HFFc6 (cell line): Measurements from ENCODE around the gene HOXD9. TPM values are rescaled to one million over a fixed set of nuclear protein-coding genes. Genes with fewer than 3 reads are reported as not detected.

Experiments
- DNase-seq: peaks from one replicate; pipeline ENCODE4 v3.0.0-alpha.2; 2018
- H3K27ac Mint-ChIP-seq: 2 replicates; pipeline ENCODE4 v1.8.0; 2020; ENCODE audit warnings: mild to moderate bottlenecking, mixed read lengths
- H3K27me3 Mint-ChIP-seq: 2 replicates; pipeline ENCODE4 v1.8.0; 2021; ENCODE audit warnings: mild to moderate bottlenecking, moderate library complexity, mixed read lengths; ENCODE audit not compliant: insufficient read depth
- H3K36me3 Mint-ChIP-seq: 2 replicates; pipeline ENCODE4 v1.8.0; 2021; ENCODE audit warnings: low read depth, mixed read lengths
- H3K4me1 Mint-ChIP-seq: 2 replicates; pipeline ENCODE4 v1.8.0; 2020; ENCODE audit warnings: low read depth, mixed read lengths
- H3K4me3 Mint-ChIP-seq: 2 replicates; pipeline ENCODE4 v1.8.0; 2020; ENCODE audit warnings: mild to moderate bottlenecking, moderate library complexity, mixed read lengths
- H3K9me3 Mint-ChIP-seq: 2 replicates; pipeline ENCODE4 v1.8.0; 2020; ENCODE audit warnings: mild to moderate bottlenecking, mixed read lengths
- total RNA-seq, 6 experiments: library from RNA; stranded (reverse); fragmentation: NEBNext Ultra II Directional; extraction: Animal tissue kit (Norgen Biotek cat#: 25700); gene quantifications; 2 replicates in 1 of 6; 3 replicates in 5 of 6; pipeline ENCODE4 v1.2.3, GENCODE V29; 2021
- TF ChIP-seq, protein P1 (sequence below): fragments of 200-600 bp; sonication (generic); IDR thresholded peaks from 2 replicates; pipeline ENCODE4 v1.5.0; 2021; ENCODE audit warnings: antibody characterized with exemption, mild to moderate bottlenecking

Gene HOXD9
- total RNA-seq, 6 experiments from 2014 or later = 2.1 to 2.7 (median 2.4) TPM

DNA sequence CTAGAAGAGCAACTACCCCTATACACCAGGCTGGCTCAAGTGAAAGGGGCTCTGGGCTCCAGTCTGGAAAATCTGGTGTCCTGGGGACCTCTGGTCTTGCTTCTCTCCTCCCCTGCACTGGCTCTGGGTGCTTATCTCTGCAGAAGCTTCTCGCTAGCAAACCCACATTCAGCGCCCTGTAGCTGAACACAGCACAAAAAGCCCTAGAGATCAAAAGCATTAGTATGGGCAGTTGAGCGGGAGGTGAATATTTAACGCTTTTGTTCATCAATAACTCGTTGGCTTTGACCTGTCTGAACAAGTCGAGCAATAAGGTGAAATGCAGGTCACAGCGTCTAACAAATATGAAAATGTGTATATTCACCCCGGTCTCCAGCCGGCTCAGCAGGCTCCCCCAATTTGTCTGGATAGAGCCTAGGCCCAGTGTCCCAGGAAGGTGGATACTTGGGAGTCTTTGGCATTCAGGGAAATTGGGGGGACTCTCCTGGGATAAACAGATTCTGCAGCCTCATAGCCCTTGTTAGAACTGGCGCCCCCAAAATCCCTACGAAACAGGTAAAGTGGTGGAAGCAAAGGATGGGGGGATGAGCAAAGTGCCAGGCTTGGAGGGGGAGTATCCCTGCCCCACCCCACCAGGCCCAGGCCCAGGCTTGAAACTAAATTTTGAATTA is 26.4 kb downstream of the HOXD9 start:
- Mint-ChIP-seq H3K36me3 (no peaks in the 10 kb centered on the region; the same call in 1 of the 2 replicates), H3K4me3 (no peak overlapping the region; the same call in 1 of the 2 replicates), H3K4me1 (peaks cover 17% of the 10 kb centered on the region; the same call in 1 of the 2 replicates), H3K27me3 (peaks cover 65% of the 10 kb centered on the region), H3K27ac (no peak overlapping the region), H3K9me3 (no peaks in the 10 kb centered on the region)
- no peak for DNase-seq
- TF ChIP-seq, protein P1, sequence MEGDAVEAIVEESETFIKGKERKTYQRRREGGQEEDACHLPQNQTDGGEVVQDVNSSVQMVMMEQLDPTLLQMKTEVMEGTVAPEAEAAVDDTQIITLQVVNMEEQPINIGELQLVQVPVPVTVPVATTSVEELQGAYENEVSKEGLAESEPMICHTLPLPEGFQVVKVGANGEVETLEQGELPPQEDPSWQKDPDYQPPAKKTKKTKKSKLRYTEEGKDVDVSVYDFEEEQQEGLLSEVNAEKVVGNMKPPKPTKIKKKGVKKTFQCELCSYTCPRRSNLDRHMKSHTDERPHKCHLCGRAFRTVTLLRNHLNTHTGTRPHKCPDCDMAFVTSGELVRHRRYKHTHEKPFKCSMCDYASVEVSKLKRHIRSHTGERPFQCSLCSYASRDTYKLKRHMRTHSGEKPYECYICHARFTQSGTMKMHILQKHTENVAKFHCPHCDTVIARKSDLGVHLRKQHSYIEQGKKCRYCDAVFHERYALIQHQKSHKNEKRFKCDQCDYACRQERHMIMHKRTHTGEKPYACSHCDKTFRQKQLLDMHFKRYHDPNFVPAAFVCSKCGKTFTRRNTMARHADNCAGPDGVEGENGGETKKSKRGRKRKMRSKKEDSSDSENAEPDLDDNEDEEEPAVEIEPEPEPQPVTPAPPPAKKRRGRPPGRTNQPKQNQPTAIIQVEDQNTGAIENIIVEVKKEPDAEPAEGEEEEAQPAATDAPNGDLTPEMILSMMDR = no peak

DNA sequence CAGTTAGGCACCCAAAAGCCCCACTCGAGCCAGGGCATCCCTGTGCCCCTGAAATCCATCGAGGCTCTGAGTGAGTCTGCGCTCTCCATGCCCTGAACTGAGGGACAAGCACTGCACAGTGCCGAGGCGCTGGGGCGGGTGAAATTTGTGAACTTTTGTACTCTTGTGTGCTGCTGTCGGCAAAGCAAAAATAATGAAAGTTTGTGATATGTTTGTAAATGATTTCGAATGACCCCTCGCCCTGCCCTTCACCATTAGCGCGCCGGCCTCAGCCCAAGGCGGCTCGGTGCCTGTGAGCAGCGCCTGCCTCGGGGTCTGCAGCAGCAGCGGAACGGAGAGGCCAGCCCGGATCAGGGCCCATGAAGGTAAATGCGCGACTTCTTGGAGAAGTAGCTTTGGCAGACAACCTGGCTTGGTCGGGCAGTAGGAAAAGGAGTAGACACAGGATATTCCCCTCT is 27.0 kb downstream of the HOXD9 start:
- no peak for DNase-seq
- Mint-ChIP-seq H3K4me3 (no peak overlapping the region), H3K4me1 (peaks cover 17% of the 10 kb centered on the region; the same call in 1 of the 2 replicates), H3K9me3 (no peaks in the 10 kb centered on the region), H3K27ac (no peak overlapping the region), H3K36me3 (no peaks in the 10 kb centered on the region; the same call in 1 of the 2 replicates), H3K27me3 (peaks cover 72% of the 10 kb centered on the region)
- TF ChIP-seq, protein P1 = no peak

- Mint-ChIP-seq H3K9me3 (no peaks in the 10 kb centered on the region), H3K4me3 (no peak overlapping the region), H3K36me3 (no peaks in the 10 kb centered on the region; the same call in 1 of the 2 replicates), H3K4me1 (peaks cover 17% of the 10 kb centered on the region; the same call in 1 of the 2 replicates), H3K27me3 (peaks cover 73% of the 10 kb centered on the region), H3K27ac (no peak overlapping the region)
- TF ChIP-seq, protein P1 = no peak
- no peak for DNase-seq
Observed at GRCh38 chr2:176149939-176150583, 27.5 kb downstream of the HOXD9 start.

GRCh38 chr2:176150584-176151441 is 28.3 kb downstream of the HOXD9 start:
- no peak for DNase-seq
- H3K27me3 Mint-ChIP-seq = peaks cover 71% of the 10 kb centered on the region
- TF ChIP-seq, protein P1 = no peak
- H3K4me3 Mint-ChIP-seq = no peak overlapping the region; the same call in 1 of the 2 replicates
- no peak overlapping the region for H3K27ac Mint-ChIP-seq
- H3K36me3 Mint-ChIP-seq = no peaks in the 10 kb centered on the region; the same call in 1 of the 2 replicates
- H3K9me3 Mint-ChIP-seq = no peaks in the 10 kb centered on the region
- H3K4me1 Mint-ChIP-seq = peaks cover 17% of the 10 kb centered on the region; the same call in 1 of the 2 replicates
